Hepatocyte (in vitro differentiated cells): ENCODE measurements around the gene SLC25A33. TPM values are rescaled to one million over a fixed set of nuclear protein-coding genes. Genes with fewer than 3 reads are reported as not detected.

Experiments used
- DNase-seq: peaks from one replicate; pipeline ENCODE4 v3.0.0-alpha.2; 2016; ENCODE audit warnings: low spot score
- H2AFZ ChIP-seq: fragments of 200-600 bp; sonication (generic); 2 replicates; pipeline ENCODE4 v1.6.0; 2016; ENCODE audit warnings: antibody characterized with exemption, mild to moderate bottlenecking
- H3K27ac ChIP-seq: fragments of 200-600 bp; sonication (generic); 2 replicates; pipeline ENCODE4 v1.5.1; 2016; ENCODE audit warnings: mild to moderate bottlenecking
- H3K27me3 ChIP-seq: fragments of 200-600 bp; sonication (generic); 2 replicates; pipeline ENCODE4 v1.6.1; 2016
- H3K36me3 ChIP-seq: fragments of 200-600 bp; sonication (generic); replicated peaks from 2 replicates; pipeline ENCODE4 v1.5.1; 2016; ENCODE audit warnings: low read depth; ENCODE audit not compliant: insufficient read depth
- H3K4me1 ChIP-seq: fragments of 200-600 bp; sonication (generic); 2 replicates; pipeline ENCODE4 v1.5.1; 2016; ENCODE audit warnings: mild to moderate bottlenecking, moderate library complexity; ENCODE audit not compliant: insufficient read depth
- H3K4me2 ChIP-seq: fragments of 200-600 bp; sonication (generic); 2 replicates; pipeline ENCODE4 v1.6.0; 2016
- H3K4me3 ChIP-seq: fragments of 200-600 bp; sonication (generic); 2 replicates; pipeline ENCODE4 v1.5.1; 2016; ENCODE audit warnings: mild to moderate bottlenecking
- H3K79me2 ChIP-seq: fragments of 200-600 bp; sonication (generic); 2 replicates; pipeline ENCODE4 v1.6.0; 2017; ENCODE audit warnings: mild to moderate bottlenecking
- H3K9me2 ChIP-seq: fragments of 200-600 bp; sonication (generic); replicated peaks from 2 replicates; pipeline ENCODE4 v1.6.0; 2017; ENCODE audit warnings: mild to moderate bottlenecking; ENCODE audit not compliant: insufficient read depth
- H3K9me3 ChIP-seq: fragments of 200-600 bp; sonication (generic); 2 replicates; pipeline ENCODE4 v1.5.1; 2016; ENCODE audit warnings: low read depth, mild to moderate bottlenecking
- H4K20me1 ChIP-seq: fragments of 200-600 bp; sonication (generic); 2 replicates; pipeline ENCODE4 v1.6.0; 2016; ENCODE audit warnings: mild to moderate bottlenecking; ENCODE audit not compliant: insufficient read depth, poor library complexity, severe bottlenecking
- EZH2 ChIP-seq: fragments of 200-600 bp; sonication (generic); IDR thresholded peaks from 2 replicates; pipeline ENCODE4 v1.6.1; 2016; ENCODE audit warnings: antibody characterized with exemption, mild to moderate bottlenecking, borderline replicate concordance
- EZH2phosphoT487 ChIP-seq: fragments of 200-600 bp; sonication (generic); IDR thresholded peaks from one replicate; pipeline ENCODE4 v1.6.1; 2018; ENCODE audit warnings: antibody characterized with exemption, mild to moderate bottlenecking, low read depth, moderate library complexity; ENCODE audit not compliant: unreplicated experiment, severe bottlenecking
- WGBS: methylation state at CpG from one replicate; pipeline ENCODE4 v1.1.6; 2016; ENCODE audit warnings: low lambda C conversion rate; ENCODE audit errors: missing lambda C conversion rate; 5-methylcytosine and 5-hydroxymethylcytosine counted together
- polyA plus RNA-seq: library from polyadenylated mRNA; unstranded; fragments of >200 nt; fragmentation: Nextera tagmentation; extraction: Ambion mirVana; gene quantifications from 2 replicates; pipeline ENCODE4 v1.2.1, GENCODE V29; 2016
- total RNA-seq: library from RNA; depleted of rRNA; stranded (reverse); fragments of >200 nt; gene quantifications from 2 replicates; pipeline ENCODE4 v1.2.3, GENCODE V29; 2014
- TF ChIP-seq, protein P1 (sequence below): fragments of 200-600 bp; sonication (generic); IDR thresholded peaks from 2 replicates; pipeline ENCODE4 v1.5.1; 2016; ENCODE audit warnings: antibody characterized with exemption, mild to moderate bottlenecking; ENCODE audit not compliant: poor library complexity

SLC25A33 gene
- total and polyA plus RNA-seq, 2 experiments from 2014 or later: 14.4 to 21.7 TPM

DNA sequence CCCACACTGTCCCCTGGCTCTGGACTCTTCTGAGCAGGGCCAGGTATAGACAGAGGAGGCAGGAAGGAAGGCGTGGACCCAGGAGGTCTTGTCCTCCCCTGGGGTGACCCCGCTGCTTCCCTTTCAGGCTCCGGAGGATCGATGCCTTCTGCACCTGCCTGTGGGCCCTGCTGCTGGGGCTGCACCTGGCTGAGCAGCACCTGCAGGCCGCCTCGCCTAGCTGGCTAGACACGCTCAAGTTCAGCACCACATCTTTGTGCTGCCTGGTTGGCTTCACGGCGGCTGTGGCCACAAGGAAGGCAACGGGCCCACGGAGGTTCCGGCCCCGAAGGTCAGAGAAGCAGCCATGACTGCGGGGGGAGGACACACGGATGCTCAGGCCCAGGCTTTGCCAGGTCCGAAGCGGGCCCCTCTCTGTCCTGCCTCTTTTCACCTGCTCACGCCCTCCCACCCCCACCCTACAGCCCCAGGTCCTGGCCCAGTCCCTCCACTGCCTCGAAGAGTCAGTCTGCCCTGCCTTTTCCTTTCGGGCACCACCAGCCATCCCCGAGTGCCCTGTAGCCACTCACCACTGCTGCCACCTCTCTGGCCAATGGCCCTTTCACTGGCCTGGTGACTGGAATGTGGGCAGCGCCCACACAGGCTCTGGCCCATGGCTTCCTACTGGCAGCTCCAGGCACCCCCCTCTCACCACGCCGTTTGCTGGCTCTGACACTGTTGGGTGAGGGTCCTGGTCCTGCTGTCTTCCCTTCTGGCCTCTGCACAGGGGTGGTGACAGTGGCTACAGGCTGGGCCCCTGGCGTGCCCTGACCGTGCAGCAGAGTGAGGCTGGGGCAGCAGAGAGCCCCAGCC, 62.9 kb downstream of the SLC25A33 start:
- Histone ChIP-seq H3K4me1 (no peaks in the 10 kb centered on the region), H3K27me3 (no peaks in the 10 kb centered on the region), H4K20me1 (no peaks in the 10 kb centered on the region), H3K36me3 (no peaks in the 10 kb centered on the region), H3K9me3 (no peaks in the 10 kb centered on the region), H3K4me2 (no peak overlapping the region), H2AFZ (no peak overlapping the region), H3K79me2 (no peaks in the 10 kb centered on the region), H3K9me2 (no peaks in the 10 kb centered on the region), H3K4me3 (no peak overlapping the region), H3K27ac (no peak overlapping the region)
- TF ChIP-seq, protein P1, sequence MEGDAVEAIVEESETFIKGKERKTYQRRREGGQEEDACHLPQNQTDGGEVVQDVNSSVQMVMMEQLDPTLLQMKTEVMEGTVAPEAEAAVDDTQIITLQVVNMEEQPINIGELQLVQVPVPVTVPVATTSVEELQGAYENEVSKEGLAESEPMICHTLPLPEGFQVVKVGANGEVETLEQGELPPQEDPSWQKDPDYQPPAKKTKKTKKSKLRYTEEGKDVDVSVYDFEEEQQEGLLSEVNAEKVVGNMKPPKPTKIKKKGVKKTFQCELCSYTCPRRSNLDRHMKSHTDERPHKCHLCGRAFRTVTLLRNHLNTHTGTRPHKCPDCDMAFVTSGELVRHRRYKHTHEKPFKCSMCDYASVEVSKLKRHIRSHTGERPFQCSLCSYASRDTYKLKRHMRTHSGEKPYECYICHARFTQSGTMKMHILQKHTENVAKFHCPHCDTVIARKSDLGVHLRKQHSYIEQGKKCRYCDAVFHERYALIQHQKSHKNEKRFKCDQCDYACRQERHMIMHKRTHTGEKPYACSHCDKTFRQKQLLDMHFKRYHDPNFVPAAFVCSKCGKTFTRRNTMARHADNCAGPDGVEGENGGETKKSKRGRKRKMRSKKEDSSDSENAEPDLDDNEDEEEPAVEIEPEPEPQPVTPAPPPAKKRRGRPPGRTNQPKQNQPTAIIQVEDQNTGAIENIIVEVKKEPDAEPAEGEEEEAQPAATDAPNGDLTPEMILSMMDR: no peak
- TF ChIP-seq EZH2 (no peak), EZH2phosphoT487 (no peak)
- 98% methylated on average over 20 of the region's 26 CpGs for WGBS
- no peak for DNase-seq

- H4K20me1 ChIP-seq: no peaks in the 10 kb centered on the region
- no peaks in the 10 kb centered on the region for H3K27me3 ChIP-seq
- DNase-seq: no peak
- H3K9me2 ChIP-seq: no peaks in the 10 kb centered on the region
- no peaks in the 10 kb centered on the region for H3K4me1 ChIP-seq
- TF ChIP-seq EZH2phosphoT487 (no peak), EZH2 (no peak)
- TF ChIP-seq, protein P1: no peak
- no peak overlapping the region for H3K4me3 ChIP-seq
- WGBS: 95% methylated on average over 9 of the region's 9 CpGs
- H3K79me2 ChIP-seq: no peaks in the 10 kb centered on the region
- no peak overlapping the region for H2AFZ ChIP-seq
- H3K9me3 ChIP-seq: no peaks in the 10 kb centered on the region
- no peak overlapping the region for H3K27ac ChIP-seq
- H3K4me2 ChIP-seq: no peak overlapping the region
- H3K36me3 ChIP-seq: no peaks in the 10 kb centered on the region
Observed at GRCh38 chr1:9602794-9603167, 63.5 kb downstream of the SLC25A33 start.

DNA sequence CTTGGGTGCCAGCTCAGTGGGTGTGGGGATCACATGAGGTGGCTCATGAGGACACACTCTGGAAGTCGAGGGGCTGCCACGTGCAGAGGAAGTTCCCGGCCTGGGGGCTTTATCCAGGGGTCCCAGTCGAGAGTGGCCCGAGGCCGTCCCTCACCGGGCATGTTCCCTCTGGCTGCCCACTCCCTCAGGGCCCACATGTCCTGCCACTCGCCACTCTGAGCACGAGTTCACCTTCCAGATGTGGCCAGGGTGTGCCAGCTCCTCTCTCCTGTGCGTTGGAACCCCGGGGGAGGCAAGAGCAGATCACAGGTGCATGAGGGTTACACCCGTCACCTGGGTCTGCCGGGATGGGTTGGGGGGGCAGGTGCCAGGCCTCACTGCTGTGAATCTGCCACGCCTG, 64.0 kb downstream of the SLC25A33 start:
- Histone ChIP-seq H3K36me3 (no peaks in the 10 kb centered on the region), H3K4me2 (no peak overlapping the region), H3K27me3 (no peaks in the 10 kb centered on the region), H3K4me1 (no peaks in the 10 kb centered on the region), H3K9me3 (no peaks in the 10 kb centered on the region), H3K27ac (no peak overlapping the region), H3K4me3 (no peak overlapping the region), H3K79me2 (no peaks in the 10 kb centered on the region), H4K20me1 (no peaks in the 10 kb centered on the region), H2AFZ (no peak overlapping the region), H3K9me2 (no peaks in the 10 kb centered on the region)
- no peak for TF ChIP-seq EZH2phosphoT487
- TF ChIP-seq, protein P1: no peak
- TF ChIP-seq EZH2: no peak
- WGBS: 96% methylated on average over 14 of the region's 14 CpGs
- DNase-seq: no peak
